IPS-18c (cell line): ENCODE results near the gene DNER.

ENCODE experiments used
- H3K4me3 ChIP-seq: 2 replicates; pipeline ENCODE4 v1.7.0; 2013; ENCODE audit warnings: low read depth, mild to moderate bottlenecking, low read length, moderate library complexity; ENCODE audit not compliant: insufficient read depth
- H3K9me3 ChIP-seq: one replicate; pipeline ENCODE4 v1.6.1; 2013; ENCODE audit warnings: mild to moderate bottlenecking, low read length, moderate library complexity; ENCODE audit not compliant: control insufficient read depth, insufficient read depth

The DNER gene

DNA sequence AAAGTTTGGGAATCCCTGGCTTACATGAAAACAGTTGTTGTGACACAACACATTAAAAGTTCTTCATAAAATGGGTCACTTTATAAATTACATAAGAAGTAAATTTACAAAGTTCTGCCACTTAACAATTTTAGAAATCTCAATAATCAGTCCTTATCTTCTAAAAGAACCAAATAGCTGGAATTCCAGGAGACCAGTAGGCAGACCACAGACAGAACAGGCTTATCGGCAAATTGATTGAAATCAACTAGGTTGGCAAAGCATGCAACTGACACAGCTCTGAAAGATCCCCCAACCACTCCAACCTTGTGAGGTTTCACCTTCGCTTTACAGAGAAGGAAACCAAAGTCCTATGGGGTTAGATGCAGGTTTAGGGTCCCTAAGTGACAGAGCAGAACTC is 103.0 kb downstream of the DNER start:
- no peaks in the 10 kb centered on the region for H3K9me3 ChIP-seq
- no peak overlapping the region for H3K4me3 ChIP-seq

DNA sequence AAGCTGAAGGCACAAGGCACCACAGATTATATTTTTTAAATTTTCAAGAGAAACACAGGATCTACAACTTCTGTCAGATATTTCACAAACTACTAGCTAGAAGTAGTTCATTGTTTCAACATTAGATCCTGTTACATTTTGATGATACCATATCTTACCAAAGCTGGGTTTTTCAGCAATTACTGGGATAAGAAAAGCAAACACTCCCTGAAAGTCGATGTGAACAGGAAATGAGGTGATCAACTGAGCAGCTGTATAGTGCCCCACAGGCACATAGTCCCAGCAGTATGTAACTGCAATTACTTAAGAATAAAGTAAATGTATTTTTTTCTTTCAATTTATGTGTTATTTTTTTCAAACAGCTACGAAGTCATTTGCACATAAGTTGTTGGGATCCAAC is 103.5 kb downstream of the DNER start:
- H3K4me3 ChIP-seq, result no peak overlapping the region
- H3K9me3 ChIP-seq, result no peaks in the 10 kb centered on the region

DNA sequence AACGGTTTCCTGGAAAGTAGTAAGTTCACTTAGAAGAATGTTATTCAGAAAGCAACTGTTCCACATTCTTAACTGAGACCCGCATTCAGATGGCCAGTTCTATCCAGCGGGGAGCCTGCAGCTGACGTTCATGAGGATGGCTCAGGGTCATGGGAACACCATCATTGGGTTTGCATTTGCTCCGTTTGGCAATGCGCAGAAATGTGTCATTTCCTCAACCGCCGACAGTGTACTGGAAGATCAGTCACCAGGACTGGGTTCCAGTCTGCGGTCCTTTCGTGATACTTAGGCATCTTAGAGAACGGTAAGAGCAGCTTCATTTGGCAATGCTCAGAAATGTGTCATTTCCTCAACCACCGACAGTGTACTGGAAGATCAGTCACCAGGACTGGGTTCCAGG is 104.0 kb downstream of the DNER start:
- H3K4me3 ChIP-seq, result no peak overlapping the region
- H3K9me3 ChIP-seq, result no peaks in the 10 kb centered on the region

DNA sequence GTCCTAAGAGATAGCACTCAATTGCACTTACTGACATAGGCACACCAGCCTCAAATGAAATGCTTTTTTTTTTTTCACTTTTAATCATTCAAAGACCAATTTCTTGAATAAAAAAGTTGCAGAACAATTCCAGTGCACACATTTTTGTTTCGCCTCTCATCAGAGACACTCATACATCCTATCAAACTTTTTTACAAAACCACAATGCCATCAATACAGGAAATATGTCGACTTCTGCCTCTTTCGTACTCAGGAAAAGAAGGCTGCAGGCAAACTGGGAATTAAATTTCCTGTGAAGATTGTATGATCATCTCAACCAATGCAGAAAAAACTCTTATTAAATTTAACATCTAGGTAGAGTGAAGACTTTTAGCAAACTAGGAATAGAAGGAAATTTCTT is 112.4 kb downstream of the DNER start:
- Histone ChIP-seq H3K4me3 (no peak overlapping the region), H3K9me3 (no peaks in the 10 kb centered on the region)

DNA sequence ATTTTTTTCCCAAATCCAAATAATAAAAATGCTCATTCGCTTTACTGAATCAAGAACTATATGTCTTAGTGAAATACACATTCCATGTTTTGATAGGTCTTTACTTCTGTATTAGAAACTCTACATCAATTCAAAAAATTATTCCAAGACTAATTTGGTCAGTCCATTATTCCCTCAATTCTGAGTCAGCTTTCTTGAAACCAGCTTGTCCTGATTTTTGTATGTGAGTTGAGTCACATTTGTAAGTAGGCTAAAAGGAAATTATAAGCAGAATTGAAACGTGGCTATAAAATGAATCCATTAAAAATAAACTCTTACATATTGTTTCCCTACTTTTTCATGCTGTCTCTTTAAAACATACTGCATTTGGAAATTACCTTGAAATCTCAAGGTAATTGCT is 113.0 kb downstream of the DNER start:
- no peak overlapping the region for H3K4me3 ChIP-seq

DNA sequence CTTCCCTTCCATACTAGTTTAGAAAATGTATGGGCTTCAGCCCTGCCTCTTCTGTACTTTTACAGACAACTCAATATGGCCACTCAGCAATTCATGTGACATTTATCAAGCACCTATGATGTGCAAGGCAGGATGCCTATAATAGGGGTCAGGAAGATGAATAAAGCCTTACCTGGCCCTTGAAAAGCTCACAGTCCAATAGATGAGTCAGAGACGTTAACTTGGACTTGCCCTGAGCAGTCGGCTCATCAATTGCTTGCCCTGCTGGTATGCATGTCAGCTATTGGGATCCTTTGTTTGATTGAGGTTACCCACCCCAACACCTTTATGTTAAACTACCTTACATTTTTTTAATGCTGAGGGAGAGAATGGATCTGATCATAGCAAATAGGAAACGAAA is 116.1 kb downstream of the DNER start:
- Histone ChIP-seq H3K4me3 (no peak overlapping the region), H3K9me3 (no peaks in the 10 kb centered on the region)

More for the DNA sequence above, 113.0 kb downstream of the DNER start:
- H3K9me3 ChIP-seq, result no peaks in the 10 kb centered on the region

DNA sequence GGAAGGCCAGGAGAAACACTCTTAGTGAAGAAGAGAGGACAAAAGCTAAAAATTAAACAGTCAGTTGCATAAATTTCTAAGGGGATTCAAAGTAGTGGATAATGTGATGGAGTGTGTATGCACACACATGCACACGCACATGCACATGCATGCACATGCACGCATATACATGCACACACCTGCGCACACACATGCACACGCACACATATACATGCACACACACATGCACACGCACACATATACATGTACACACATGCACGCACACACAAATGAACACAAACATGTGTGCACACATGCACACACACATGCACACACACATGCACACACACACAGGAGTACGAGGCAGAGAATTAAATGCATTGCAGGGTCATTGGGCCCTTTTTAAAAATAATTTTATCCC is 117.6 kb downstream of the DNER start:
- no peak overlapping the region for H3K4me3 ChIP-seq

DNA sequence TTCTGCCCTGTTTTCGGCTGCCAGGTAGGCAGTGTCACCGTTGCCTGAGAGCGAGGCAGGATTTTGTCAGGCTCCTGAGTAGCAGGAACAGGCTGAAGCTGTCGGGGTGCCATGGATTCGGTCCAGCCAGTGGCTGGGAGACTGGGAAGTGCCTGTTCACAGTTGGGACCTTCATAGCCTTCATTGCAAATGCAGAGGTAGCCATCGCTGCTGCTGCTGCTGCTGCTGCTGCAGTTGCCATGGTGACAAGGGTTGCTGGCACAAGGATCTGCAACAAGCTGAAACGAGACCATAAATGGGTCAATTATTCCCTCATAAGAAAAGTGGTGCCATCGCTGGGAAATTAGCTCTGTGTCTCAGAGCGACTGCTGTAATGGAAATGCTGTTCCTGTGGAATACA is 122.7 kb downstream of the DNER start:
- Histone ChIP-seq H3K4me3 (no peak overlapping the region), H3K9me3 (no peaks in the 10 kb centered on the region)

More for the DNA sequence above, 117.6 kb downstream of the DNER start:
- H3K9me3 ChIP-seq, result no peaks in the 10 kb centered on the region

DNA sequence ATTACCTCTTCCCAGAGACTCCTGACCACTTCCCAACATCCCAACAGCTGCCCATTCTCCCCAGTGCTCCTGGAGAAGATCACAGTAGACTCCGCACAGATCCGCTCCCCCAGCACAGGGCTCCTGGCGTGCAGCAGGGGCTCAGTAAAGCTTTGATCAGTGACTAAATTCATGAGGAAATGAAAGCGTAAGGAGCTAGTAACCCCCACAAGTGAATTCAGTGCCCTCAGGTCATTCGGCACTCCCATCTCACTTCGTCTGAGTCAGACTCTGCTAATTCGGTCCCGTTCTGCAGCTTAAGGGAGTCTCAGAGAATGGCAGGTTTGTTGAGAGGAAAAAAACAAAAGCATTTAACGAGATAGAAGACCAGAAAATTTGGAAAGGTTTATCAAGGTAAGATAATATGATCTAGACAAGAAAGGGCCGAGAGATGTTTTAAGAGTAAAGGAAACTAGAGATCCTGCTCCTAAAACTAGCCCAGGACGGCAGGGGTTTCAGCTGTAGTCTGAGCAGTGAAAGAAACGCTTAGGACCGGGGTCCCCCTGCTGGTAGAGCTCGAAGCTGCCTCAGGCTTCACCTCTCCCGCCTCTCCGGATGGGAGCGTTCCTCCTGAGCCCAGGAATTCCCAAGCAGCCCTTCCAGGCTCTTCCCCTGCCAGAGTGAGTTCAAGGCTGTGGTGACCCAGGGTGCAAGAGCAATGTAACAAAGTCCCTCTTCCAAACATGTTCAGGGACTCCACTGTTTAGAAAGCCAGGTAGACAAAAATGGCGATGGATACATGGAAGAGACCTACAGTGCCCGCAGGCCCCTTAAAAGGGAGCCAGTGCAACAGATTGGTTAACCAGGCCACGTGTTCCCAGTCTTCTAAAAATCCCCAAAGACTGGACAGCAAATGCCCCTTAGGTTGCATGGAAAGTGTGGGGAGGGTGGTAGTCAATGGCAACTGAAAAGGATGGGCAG is 127.3 kb downstream of the DNER start:
- peak overlapping the region; percentile 25; the same call in 1 of the 2 replicates for H3K4me3 ChIP-seq
- peaks cover 2% of the 10 kb centered on the region for H3K9me3 ChIP-seq

DNA sequence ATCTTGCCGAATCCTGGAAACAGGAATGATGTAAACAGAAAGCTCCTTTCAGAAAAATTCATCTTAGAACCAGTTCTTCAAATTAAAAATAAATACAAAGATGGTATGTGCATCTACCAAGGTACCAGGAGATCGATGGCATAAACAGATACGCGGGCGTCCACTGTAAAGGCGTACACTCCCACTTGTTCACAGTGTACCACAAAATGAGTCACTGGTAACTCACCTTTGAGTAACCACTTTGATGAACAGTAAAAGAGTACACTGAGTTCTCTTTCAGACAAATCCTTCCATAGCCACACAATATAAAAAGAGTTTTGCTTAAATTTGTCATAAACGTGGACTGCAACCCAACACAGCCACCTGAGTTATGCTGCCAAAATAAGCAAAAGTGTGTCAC is 128.3 kb downstream of the DNER start:
- no peak overlapping the region for H3K4me3 ChIP-seq
- H3K9me3 ChIP-seq, result peaks cover 2% of the 10 kb centered on the region

DNA sequence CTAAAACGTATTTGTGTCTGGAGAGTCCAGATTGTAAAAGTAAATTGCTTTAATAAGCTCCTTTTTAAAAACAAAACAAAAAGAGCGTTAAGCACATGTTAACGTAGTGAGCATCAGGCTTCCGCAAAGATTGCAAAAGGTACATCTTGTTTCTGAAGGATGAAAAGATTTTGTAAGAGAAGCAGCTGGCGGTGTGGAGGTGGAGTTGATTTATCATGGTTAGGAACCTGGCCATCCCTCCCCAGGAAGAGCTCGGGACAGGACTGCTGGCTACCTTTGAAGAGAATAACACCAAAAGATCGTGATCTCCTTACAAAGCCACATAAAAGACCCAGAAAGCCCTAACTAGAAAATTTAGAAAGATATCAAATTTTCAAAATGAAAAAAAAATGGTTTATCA is 132.2 kb downstream of the DNER start:
- H3K9me3 ChIP-seq, result peaks cover 2% of the 10 kb centered on the region

DNA sequence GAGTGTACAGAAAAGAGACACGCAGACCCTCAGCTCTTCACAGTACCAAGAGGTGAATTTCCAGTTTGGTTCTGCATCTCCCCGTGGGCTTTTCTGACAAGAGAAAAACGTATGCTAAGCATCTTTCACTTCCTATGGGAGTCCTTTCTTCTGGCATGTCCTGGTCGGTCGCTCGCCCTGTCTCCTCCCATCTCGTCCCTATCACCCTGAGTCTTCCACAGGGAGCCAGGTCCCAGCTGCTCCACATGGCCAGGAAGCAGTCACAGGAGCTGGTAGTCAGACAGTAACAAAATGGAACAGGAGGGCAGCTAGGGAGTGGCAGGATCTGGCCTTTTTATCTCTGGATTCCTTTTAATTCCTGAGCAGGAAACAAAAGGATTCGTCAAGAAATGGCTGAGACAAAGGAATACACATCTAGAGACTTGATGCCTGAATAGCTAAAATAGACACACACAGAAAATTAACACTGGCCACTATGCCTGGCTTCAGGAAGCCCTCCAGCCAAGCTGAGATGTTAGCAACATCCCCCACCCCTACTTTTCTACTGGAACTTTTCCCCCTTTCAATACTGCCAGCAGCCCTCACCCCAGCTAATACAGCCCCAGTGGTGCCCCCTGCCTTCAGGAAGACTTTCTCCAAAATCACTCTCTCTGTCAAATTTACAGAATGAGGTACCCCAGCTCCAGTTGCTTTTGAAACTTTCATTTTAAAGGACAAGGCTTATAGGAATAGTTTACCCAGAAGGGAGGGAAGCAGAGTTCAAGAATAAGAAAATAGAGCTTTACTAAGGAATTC is 136.1 kb downstream of the DNER start:
- Histone ChIP-seq H3K9me3 (no peaks in the 10 kb centered on the region), H3K4me3 (no peak overlapping the region)

More for the DNA sequence above, 132.2 kb downstream of the DNER start:
- no peak overlapping the region for H3K4me3 ChIP-seq

DNA sequence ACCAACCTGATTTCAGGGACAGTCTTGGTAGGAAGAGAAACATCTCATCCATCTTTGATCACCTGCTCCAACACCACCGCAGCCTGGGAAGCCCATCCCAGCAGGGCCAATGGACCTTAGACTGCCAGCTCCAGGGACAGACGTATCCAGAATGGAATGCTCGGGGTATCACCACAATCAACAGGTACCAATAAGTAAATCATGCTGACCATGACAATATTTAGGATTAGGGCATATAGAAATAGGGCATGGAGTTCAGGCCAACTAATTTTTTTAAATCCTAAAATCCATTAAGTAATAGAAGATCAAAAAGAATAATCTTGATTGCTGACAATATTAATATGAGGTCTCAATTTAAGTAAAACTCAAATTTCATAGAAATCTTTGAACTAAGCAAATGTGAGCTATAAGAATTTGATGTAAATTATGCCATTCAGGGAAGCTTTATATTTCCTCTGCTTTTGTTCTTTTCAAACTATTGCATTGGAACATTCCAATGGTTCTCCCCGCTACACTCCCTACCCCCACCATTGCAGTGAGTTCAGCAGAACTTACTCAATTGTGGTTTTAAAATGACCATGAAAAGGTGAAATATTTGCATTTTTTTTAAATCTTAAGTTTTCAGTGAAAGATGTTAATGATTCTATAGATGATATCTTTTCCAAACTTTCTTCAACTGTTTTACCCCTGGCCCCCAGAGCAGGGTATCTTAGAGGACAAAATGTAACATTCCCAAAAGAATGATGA is 138.6 kb downstream of the DNER start:
- Histone ChIP-seq H3K9me3 (no peaks in the 10 kb centered on the region), H3K4me3 (no peak overlapping the region)

DNA sequence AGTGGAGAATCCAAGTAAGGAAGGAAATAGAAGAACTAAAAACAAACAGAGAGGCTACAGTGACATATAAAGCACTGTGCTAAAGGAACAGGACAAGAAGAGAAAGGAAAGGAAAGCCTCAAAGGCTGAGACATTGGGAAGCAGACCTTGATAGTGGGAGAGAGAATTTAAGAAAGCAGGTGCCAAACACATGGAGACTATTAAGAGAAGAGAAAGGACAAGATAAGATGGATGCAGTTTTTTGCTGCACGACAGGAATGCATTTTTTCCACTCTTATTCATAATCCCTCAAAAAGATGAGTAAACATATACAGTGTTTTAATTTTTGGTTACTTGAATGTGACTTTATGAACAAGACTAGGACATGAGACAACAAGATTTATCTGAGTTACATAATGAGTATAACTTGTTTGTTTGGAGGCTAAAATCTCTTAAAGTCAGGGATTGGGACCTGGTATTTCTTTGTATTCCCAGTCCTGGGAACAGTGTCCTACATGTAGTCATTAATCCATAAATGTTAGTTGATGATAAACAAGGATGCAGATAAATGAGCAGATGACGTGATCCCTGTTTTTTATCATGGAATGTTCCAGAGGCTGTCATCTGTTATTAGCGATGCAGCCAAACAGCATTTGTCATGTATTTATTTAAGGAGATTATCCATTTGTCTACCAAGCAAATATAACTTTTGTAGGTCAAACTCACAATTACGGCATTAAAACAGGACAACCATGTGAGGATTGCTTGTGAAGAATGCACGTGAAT is 141.7 kb downstream of the DNER start:
- no peaks in the 10 kb centered on the region for H3K9me3 ChIP-seq
- no peak overlapping the region for H3K4me3 ChIP-seq

DNA sequence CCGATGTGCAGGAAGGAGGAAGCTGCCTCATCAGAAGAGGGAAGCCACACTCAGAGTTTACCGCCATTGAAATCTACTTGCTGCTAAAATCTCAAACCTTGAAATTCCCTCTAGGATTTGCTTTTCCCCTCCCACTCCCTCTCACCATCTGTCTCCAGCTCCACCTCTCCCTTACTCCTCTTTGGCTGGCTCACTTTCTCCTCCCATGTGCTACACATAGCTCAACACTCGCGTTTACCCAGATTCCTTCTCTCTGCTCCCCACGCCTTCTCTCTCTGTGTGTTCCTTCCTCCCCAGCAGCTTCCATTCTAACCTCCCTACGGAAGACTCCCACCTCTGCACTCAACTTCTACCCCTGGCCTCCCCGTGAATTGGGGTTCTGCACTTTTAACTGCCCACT is 143.1 kb downstream of the DNER start:
- no peak overlapping the region for H3K4me3 ChIP-seq
- no peaks in the 10 kb centered on the region for H3K9me3 ChIP-seq

DNA sequence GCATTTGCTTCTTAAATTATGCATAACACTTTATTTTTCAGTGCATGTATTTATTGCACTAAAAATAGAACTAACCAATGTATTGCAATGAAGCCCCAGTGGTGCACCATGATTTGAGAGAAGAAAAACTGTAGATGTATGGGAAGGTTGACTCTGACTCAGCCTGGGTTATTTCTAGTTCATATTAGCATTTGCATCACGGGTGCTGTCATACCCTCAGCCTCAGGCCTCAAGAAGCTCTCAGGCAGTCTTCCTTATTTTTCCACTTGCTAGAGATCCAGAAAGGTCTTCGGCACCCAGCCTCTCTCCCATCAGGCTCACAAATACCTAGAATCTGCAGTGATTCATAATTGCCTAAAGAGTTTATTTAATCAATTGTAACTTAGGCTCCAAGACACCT is 148.0 kb downstream of the DNER start:
- no peaks in the 10 kb centered on the region for H3K9me3 ChIP-seq

More for the DNA sequence above, 148.0 kb downstream of the DNER start:
- no peak overlapping the region for H3K4me3 ChIP-seq
